GM19099 (cell line): ENCODE results near the gene CLIC3.

Experiments used
- POLR2A ChIP-seq: IDR thresholded peaks from 3 replicates; pipeline ENCODE4 v1.6.1; 2011; ENCODE audit warnings: low read depth; ENCODE audit not compliant: insufficient read length; ENCODE audit errors: extremely low read depth

The CLIC3 gene

DNA sequence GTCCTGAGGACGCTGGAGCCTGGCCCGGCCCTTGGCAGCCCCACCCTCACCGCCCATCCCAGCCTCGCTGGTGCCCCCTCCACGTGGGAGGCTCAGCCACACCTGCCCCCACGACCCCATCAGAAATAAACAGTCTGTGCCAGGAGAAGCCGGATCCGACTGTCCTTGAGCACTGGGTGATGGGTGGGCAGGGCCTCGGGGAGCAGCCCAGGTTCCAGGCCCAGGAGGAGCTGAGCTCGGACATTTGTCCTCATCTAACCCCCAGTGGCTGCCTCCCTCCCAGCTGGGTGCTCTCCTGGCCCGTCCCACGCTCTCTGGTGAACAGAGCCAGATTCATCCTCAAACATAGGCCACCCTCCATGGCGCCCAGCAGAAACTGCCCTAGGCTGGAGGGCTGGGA, 23.6 kb downstream of the CLIC3 start:
- no peak for TF ChIP-seq POLR2A

GRCh38 chr9:136972335-136972734, 24.0 kb downstream of the CLIC3 start:
- no peak for TF ChIP-seq POLR2A

GRCh38 chr9:136971746-136972145, 24.6 kb downstream of the CLIC3 start:
- TF ChIP-seq POLR2A, result no peak

DNA sequence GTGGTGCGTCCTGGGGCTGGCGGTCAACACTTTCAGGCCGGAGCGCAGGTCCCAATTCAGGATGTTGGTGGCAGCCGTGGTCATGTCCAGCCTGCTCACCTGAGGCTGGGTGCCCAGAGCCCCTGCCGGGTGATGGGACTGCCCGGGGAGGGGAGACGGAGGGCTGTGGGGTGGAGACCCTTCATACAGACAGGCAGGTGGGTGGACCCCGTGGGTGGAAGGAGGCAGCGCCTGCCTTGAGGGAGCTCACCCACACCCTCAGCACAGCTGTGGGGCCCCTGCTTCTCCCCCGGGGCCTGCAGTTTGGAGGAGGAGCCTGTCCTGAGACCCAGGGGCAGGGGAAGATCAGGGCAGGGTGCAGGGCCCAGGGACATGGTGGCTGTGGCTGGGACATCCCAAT, 26.0 kb downstream of the CLIC3 start:
- TF ChIP-seq POLR2A, result no peak

DNA sequence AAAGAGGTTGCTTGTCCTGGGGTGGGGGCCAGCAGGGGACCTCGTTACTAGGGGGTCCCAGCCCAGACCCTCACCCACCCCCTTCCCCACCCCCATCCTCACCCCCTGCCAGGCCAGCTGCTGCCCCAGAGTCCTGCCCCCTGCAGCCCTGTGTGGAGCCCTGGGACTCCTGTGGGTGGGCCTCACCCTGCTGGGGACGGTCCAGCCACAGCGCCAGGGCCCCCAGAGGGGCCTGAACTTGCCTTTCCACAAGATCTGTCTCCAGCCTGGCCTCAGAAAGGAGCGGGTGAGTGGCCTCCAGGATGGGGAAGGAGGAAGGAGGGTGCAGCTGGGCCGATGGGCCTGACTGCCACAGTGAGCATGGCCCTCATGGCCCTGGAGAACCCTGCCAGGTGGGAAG, 26.6 kb downstream of the CLIC3 start:
- no peak for TF ChIP-seq POLR2A

DNA sequence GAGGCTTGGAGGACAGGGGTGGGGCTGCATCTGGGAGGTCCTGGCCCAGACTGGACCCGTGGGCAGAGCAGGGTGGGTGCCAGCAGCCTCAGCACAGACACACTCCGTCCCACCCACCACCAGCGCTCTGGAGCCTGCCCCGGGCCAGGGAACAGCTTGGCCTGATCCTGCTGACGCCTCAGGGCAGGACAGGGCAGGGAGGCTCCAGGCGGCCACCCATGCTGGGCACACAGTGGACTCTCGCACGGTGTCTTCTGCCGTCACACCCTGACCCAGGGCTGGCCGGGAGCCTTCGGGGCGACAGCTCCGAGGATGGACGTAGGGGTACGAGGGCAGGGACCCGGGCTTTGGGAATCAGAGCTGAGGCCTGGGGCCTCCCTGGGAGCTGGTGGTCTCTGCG, 27.2 kb downstream of the CLIC3 start:
- TF ChIP-seq POLR2A, result no peak

GRCh38 chr9:136968333-136969127, 27.8 kb downstream of the CLIC3 start:
- TF ChIP-seq POLR2A, result no peak

DNA sequence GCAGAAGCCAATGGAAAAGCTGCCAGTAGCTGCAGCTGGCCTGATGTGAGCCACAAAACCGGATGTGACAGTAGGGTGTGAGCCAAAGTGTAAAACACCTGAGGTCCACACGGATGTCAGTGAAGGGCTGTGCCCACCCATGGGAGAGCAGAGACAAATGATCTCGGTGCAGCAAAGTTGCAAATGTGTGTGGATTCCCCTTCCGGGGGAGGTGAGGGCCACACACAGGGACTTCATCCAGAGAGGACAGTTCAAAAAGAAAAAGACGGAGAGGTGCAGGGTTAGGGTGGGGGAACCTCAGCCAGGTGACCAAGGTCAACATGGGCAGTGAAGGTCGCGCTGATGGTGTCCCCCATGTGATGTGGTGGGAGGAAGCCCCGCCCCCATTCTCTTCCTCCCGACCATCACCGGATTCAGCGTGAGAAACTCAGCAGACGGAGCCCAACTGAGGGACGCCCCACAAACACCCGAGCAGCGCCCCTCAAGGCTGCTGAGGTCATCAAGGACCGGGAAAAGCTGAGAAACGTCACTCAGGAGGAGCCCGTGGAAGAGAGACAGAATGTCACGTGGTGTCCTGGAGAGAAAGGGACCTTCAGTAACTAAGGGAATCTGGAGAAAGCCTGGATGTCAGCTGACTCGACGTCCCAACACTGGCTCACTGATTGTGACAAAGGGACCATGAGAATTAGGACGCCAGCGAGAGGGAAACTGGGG, 30.4 kb downstream of the CLIC3 start:
- no peak for TF ChIP-seq POLR2A

GRCh38 chr9:136964833-136965422, 31.4 kb downstream of the CLIC3 start:
- no peak for TF ChIP-seq POLR2A

DNA sequence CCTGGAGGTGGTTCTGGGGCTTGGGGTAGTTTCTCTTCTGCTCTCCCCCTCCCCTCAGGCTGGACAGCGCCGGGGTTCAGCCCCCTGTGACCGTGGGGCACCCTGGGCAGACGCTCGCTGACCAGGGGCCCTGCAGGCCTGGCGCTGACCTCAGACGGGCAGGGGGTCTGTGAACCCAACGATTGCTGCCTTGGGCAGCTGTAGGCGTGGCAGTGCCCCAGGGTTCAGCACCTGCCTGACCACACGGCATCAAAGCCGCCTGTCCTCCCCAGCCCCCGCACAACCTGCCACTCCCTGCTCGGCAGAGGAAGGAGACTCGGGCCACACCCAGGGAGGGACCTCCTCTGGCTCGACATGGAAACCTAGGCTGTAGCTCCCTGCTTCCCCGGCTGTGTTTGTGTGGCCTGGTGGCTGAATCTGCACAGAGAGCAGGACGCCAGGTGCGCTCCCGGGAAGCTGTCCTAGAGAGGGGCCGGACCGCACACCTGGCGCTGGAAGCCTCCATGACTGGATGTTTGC, 32.1 kb downstream of the CLIC3 start:
- TF ChIP-seq POLR2A, result no peak

- TF ChIP-seq POLR2A, result no peak
Measured at GRCh38 chr9:136963751-136964150, 32.6 kb downstream of the CLIC3 start.

DNA sequence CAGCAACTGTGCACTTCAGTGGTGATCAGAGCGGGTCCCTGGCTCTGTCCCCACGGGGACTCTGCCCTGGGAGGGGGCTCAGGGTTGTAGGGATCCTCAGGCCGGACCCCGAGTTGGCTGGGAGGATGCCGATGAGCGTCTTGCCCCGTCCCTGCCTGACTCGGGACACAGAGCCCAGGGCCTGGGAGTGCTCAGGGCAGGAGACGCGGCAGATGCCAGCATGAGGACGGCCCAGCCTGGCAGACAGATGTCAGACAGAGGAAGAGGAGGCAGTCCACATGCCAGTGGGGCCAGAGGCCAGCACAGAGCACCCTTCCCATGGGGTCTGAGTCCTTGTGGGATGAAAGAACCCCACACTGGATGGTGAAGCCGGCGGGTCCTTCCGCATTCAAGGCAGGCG, 33.0 kb downstream of the CLIC3 start:
- TF ChIP-seq POLR2A, result no peak

GRCh38 chr9:136962701-136963248, 33.6 kb downstream of the CLIC3 start:
- TF ChIP-seq POLR2A, result no peak

DNA sequence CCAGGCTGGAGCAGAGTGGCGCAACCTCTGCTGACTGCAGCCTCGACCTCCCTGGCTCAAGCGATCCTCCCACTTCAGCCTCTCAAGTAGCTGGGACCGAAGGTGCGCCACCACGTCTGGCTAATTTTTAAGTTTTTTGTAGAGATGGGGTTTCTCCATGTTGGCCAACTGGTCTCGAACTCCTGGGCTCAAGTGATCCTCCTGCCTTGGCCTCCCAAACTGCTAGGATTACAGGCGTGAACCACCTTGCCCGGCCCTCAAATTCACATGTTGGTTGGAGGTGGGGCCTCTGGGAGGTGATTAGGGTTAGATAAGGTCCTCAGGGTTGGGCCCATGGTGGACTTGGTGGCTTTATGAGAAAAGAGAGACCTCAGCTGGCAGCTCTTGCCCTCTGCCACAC, 34.2 kb downstream of the CLIC3 start:
- TF ChIP-seq POLR2A, result no peak

DNA sequence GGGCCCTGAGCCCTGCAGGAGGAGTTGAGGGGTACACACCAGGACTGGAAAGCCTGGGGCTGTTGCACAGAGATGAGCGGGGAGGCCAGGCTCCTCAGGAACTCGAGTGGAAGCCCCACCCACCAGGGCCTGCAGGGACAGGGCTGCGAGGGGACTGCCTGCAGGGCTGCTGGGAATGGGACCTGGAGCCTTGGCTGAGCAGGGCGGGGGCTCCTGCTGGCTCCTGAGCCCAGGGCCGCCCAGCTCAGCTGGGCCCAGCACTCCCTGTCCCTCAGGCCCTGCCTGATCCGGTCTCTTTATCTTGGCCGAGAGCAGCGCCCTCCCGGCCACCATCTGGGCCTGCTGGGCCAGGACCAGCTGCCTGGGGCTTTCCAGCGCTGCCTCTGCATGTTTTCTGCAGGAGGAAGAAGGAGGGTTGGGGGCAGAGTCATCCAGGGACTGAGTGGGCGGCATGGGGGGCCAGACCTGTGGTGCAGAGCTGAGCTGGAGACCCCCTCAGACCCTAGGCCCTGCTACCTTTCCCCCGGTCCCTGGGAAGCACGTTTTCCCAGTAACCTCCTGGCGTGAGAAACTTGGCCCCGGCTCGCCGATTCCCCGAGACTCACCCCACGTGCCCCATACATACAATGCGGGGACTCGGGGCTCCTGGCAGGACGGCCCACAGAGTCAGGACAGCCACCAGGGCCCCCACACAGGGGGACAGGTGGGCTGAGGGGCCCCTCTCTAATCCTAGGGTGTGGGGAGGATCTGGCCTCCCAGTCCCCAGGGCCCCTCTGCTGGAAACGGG, 34.9 kb downstream of the CLIC3 start:
- no peak for TF ChIP-seq POLR2A
